ENCODE data around the gene PCYT1B.
"Not testable (repeated sequence)": the region's sequence is repeated elsewhere in the genome, so short reads cannot be mapped to it uniquely, and the experiment has no call there.

Gene PCYT1B

GRCh38 chrX:24643116-24643515 is 4.0 kb downstream of the PCYT1B start:
- DNase-seq = no peak

- no peak for DNase-seq
Observed at GRCh38 chrX:24629701-24630100, 17.4 kb downstream of the PCYT1B start.

GRCh38 chrX:24619647-24620046 is 27.5 kb downstream of the PCYT1B start:
- DNase-seq = peak; percentile 57

- no peak for DNase-seq
Observed at GRCh38 chrX:24610516-24610915, 36.6 kb downstream of the PCYT1B start.

GRCh38 chrX:24607616-24608015 is 39.5 kb downstream of the PCYT1B start:
- no peak for DNase-seq

GRCh38 chrX:24605941-24606340 is 41.2 kb downstream of the PCYT1B start:
- DNase-seq = not testable (repeated sequence)

GRCh38 chrX:24603191-24603590 is 44.0 kb downstream of the PCYT1B start:
- DNase-seq = no peak

- no peak for DNase-seq
Observed at GRCh38 chrX:24601858-24602257, 45.3 kb downstream of the PCYT1B start.

GRCh38 chrX:24594501-24594900 is 52.6 kb downstream of the PCYT1B start:
- peak; percentile 79 for DNase-seq

DNA sequence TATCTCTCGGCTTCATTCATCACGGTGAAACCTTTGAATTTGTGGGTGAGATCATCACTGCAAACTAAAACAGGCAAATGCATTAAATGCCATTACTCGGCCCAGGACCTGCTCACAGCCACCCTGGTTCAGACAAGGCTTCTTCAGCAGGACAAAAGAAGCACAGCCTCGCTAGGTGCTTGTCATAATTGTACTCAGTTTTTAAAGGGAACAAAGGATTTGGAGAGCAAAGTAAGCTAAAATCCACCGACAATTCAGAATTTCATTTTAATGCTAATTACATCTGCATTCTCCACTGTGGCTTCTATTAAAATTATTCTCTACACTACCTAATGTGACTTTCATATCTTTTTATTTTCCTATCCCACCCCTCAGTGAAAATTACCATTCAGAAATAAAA is 57.0 kb downstream of the PCYT1B start:
- no peak for DNase-seq

DNA sequence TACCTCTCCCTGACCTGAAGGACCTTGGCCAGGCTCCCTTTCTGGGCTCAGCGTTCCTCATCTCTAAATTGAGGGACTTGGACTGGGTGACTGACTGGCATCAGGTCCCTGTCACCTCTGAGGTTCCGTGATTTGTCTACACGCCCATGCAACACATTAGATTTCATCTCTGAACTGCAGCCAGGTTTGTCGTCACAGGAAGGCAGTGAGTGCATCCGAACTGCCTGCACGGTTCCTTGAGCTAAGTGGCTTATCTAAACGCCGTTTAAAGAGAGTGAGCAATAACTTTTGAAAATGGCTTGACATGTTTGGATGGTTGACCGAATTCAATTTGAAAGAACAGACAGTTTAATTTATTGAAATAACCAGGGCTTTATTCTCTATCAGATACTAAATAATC is 70.1 kb downstream of the PCYT1B start:
- peak; percentile 31 for DNase-seq

GRCh38 chrX:24575496-24575895 is 71.7 kb downstream of the PCYT1B start:
- DNase-seq = no peak

DNA sequence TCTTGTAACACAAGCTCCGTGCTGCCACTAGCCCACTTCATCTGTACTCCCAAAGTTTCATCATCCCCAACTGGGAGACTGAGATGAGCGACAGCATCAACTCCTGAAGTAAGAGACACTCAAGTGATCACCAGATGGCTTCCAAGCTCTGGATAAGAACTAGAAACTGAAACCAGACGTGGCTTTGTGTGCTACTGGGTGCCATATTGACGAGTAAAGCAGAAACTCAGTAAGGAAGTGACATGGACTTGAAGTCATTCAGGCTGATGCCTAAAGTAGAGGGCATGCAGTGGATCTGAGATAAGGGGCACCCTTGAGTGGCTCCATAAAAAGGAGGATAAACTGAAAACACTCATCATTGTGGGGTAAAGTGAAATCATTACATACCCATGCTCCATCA is 72.4 kb downstream of the PCYT1B start:
- DNase-seq = no peak

DNA sequence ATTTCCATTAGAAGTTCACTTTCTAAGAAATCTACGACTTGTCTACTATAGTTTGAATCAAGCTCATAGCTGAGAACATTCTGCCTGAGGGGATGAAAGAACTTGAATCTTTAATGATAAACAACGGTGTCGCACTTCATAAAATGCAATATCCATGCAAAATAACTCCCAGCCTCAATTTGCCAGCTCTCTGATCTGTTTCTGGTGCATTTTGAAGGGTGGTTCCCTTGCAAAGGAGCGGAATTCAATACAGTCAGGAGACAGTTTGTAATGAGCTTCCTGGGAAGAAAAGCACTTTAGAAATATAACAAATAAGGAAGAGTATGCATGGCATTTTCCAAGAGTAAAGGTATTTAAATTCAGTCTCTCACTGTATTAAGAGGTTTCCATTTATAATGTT is 80.0 kb downstream of the PCYT1B start:
- DNase-seq = peak; percentile 21

GRCh38 chrX:24566240-24566639 is 80.9 kb downstream of the PCYT1B start:
- DNase-seq = peak; percentile 24

- no peak for DNase-seq
Observed at GRCh38 chrX:24563291-24564010, 83.7 kb downstream of the PCYT1B start.

GRCh38 chrX:24561121-24561520 is 86.0 kb downstream of the PCYT1B start:
- DNase-seq = no peak

DNA sequence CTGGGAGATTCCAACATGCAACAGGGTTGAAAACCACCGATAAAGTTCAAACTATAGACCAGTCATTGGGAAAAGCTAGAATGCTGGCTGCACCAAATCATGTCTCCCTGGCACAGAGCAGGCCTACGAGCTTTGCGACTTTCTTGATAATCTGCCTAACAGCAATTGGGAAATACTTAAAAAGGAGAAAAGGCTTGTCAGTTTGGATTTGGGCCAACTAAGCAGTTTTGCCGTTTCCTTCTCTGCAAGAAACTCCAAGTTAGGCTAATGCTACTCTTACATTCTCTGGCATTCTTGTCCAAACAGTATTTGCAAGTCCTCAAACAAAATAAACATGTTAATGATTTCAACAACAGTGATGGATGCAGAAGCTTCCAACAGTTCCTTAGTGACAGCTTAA is 94.1 kb downstream of the PCYT1B start:
- no peak for DNase-seq

DNA sequence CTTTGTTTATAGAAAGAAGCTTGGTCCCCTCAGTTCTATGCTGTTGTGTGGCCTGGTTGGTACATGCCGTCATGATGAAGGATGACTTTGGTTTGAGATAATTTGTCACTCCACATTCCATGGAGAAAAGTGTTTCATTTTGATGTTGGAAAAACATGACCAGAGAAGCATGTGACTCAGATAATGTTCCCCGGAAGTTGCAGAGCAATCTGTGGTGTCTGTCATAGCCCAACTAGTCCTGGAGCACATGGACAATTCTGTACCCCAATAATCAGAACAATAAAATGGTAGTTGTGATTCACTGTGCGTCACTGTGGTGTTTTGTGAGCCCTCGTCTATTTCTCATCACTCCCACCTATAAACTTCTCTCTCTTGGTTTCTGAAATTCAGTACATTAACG is 97.0 kb downstream of the PCYT1B start:
- no peak for DNase-seq

DNA sequence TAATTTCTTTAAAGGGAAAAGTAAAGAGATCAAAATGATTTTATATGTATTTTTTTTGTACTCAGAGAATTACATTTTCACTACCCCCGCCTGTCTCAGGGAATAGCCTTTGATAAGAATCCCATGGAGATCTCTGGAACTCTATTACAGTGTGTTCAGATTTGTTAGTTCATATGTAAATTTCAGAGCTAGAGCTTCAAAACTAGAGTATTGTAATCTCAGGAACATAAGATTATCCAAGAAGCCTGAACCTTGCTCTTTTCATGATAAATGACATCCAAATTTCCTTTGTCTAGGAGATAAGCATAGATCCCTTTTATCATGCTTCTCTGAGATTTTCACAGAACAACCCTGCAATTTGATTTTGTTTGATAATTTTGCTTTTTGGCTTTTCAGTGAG is 99.2 kb downstream of the PCYT1B start:
- DNase-seq = no peak

DNA sequence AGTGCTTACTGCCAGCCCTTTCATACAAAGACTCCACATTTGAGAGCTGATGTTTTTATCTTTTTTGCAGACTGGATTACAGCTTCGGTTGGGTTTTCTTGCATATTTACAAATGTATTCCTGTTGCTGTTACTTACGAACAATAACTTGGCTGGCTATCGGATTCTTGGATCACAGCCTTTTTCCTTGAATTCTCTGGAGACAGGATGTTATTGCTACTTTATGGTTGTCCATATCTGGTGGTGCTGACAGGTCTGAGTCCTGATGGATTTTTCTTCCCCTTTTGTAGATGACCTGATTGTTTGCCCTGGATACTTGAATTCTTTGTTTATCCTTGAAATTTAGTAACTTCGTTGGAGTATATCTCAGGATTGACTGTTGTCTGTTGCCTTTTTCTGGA is 104.4 kb downstream of the PCYT1B start:
- DNase-seq = peak; percentile 20

GRCh38 chrX:24536551-24536950 is 110.6 kb downstream of the PCYT1B start:
- no peak for DNase-seq

GRCh38 chrX:24528605-24529004 is 118.5 kb downstream of the PCYT1B start:
- DNase-seq = no peak

- no peak for DNase-seq
Observed at GRCh38 chrX:24526616-24527015, 120.5 kb downstream of the PCYT1B start.

GRCh38 chrX:24525455-24525854 is 121.7 kb downstream of the PCYT1B start:
- no peak for DNase-seq

Measured in eye (tissue), 1 donor.